Ovary (tissue), 9 donors: Measurements from ENCODE around the gene QSOX2. TPM values are rescaled to one million over a fixed set of nuclear protein-coding genes. Genes with fewer than 3 reads are reported as not detected.

ENCODE experiments used
- DNase-seq, 5 donors: peaks; one replicate each; pipeline ENCODE4 v3.0.0-alpha.2; 2019 to 2020
- H3K27ac ChIP-seq, 2 donors: fragments of 200-600 bp; one replicate each; pipeline versions ENCODE4 v1.5.1 to v1.8.0; 2019 to 2022
- H3K27me3 ChIP-seq: fragments of 200-600 bp; one replicate; pipeline ENCODE4 v1.8.0; 2022
- H3K36me3 ChIP-seq: fragments of 200-600 bp; sonication (generic); one replicate; pipeline ENCODE4 v1.5.1; 2019
- H3K4me1 ChIP-seq: one replicate; pipeline ENCODE4 v1.8.1; 2013; ENCODE audit warnings: mild to moderate bottlenecking, moderate library complexity; ENCODE audit not compliant: insufficient read depth
- H3K4me3 ChIP-seq: fragments of 200-600 bp; sonication (generic); one replicate; pipeline ENCODE4 v1.5.1; 2017
- H3K9me3 ChIP-seq, 2 donors: fragments of 200-600 bp in 1 of 2; sonication (generic) in 1 of 2; one replicate each; pipeline versions ENCODE4 v1.5.1 to v1.8.1; 2013 to 2019; ENCODE audit warnings: mild to moderate bottlenecking in 1 of 2, moderate library complexity in 1 of 2
- CTCF ChIP-seq, 3 donors: fragments of 450-650 bp in 2 of 3; fragments of 200-600 bp in 1 of 3; IDR thresholded peaks; one replicate each; pipeline versions ENCODE4 v1.5.1 to v1.8.0; 2016 to 2022; ENCODE audit warnings: antibody characterized with exemption in 3 of 3, mild to moderate bottlenecking in 1 of 3
- EP300 ChIP-seq: sonication (generic); formaldehyde crosslinking; IDR thresholded peaks from one replicate; pipeline ENCODE4 v1.6.1; 2017; ENCODE audit warnings: antibody characterized with exemption
- POLR2A ChIP-seq: fragments of 450-650 bp; IDR thresholded peaks from one replicate; pipeline ENCODE4 v1.6.1; 2017; ENCODE audit warnings: antibody characterized with exemption, mild to moderate bottlenecking, moderate library complexity
- WGBS, 3 donors: extraction: QIAGEN DNeasy Blood & Tissue Kit in 1 of 3; methylation state at CpG; one replicate each; pipeline versions ENCODE4 v1.1.5 to v1.1.7; 2013 to 2017; 5-methylcytosine and 5-hydroxymethylcytosine counted together
- intact Hi-C, 4 donors: fragments of 100-400 bp; cut with DNase I; formaldehyde crosslinking; loops; one replicate each; pipeline versions ENCODE4 v1.11.0 to v1.15.1; 2022 to 2023
- polyA plus RNA-seq, 2 donors: library from polyadenylated mRNA; stranded (reverse); fragments of 200-250 nt in 1 of 2; fragments of 350-450 nt in 1 of 2; fragmentation: Illumina TruSeq in 1 of 2; extraction: RNeasy Lipid Tissue Mini Kit (QIAGEN cat#74804) in 1 of 2; gene quantifications; one replicate each; pipeline ENCODE4 v1.2.3, GENCODE V29; 2013 to 2014
- total RNA-seq, 7 donors: library from RNA; depleted of rRNA in 2 of 7; stranded (reverse); fragments of >200 nt in 2 of 7; fragmentation: NEBNext Ultra II Directional in 3 of 7; extraction: Animal tissue kit (Norgen Biotek cat#: 25700) in 3 of 7; gene quantifications; one replicate each; pipeline versions ENCODE4 v1.1.0 to v1.2.4, GENCODE V29; 2016 to 2023
- donor health status: DM: no; HTN: no; CAD: no; lungs with moderate emphysema.
- donor health status: DM: no; HTN: no; CAD: no.
- donor health status: Bipolar disorder and iron deficiency.
- donor health status: DM: yes; HTN: yes; CAD: no.
- donor health status: DM: no; HTN: no; CAD: no.
- donor health status: DM: yes; HTN: yes; CAD: no.

Gene QSOX2
- total and polyA plus RNA-seq, 9 donors: 5.6 to 14.3 (median 7.8) TPM

GRCh38 chr9:136225748-136226679 lies 19.6 kb downstream of the QSOX2 start:
- peak in 2 of 5 donors; percentile 38 to 56 for DNase-seq
- TF ChIP-seq POLR2A (no peak), CTCF (IDR thresholded peaks at IDR 0.05) (peak in 2 of 3 donors; percentile 23 to 29), EP300 (no peak)
- 77 to 84% (median 82%) methylated on average over 30 of the region's 30 CpGs for WGBS, 3 donors
- Histone ChIP-seq H3K4me1 (peaks cover 4% of the 10 kb centered on the region), H3K27ac (no peak overlapping the region), H3K4me3 (no peak overlapping the region), H3K9me3 (no peaks in the 10 kb centered on the region), H3K36me3 (no peaks in the 10 kb centered on the region), H3K27me3 (no peaks in the 10 kb centered on the region)
- intact Hi-C loops: no loop called here

GRCh38 chr9:136225366-136225747 lies 20.3 kb downstream of the QSOX2 start:
- WGBS, 3 donors: 86 to 90% (median 86%) methylated on average over 19 of the region's 19 CpGs
- no peaks in the 10 kb centered on the region for H3K36me3 ChIP-seq
- H3K27ac ChIP-seq: no peak overlapping the region

GRCh38 chr9:136223871-136224640 lies 21.6 kb downstream of the QSOX2 start:
- TF ChIP-seq POLR2A: no peak
- TF ChIP-seq CTCF (IDR thresholded peaks at IDR 0.05): no peak
- TF ChIP-seq EP300: no peak
- Histone ChIP-seq H3K4me3 (no peak overlapping the region), H3K4me1 (peaks cover 2% of the 10 kb centered on the region), H3K27ac (no peak overlapping the region), H3K9me3 (no peaks in the 10 kb centered on the region), H3K36me3 (no peaks in the 10 kb centered on the region), H3K27me3 (no peaks in the 10 kb centered on the region)
- no peak for DNase-seq
- intact Hi-C loops: no loop called here
- WGBS, 3 donors: 93 to 96% (median 95%) methylated on average over 30 of the region's 30 CpGs

More at GRCh38 chr9:136225366-136225747, 20.3 kb downstream of the QSOX2 start:
- Histone ChIP-seq H3K4me1 (peaks cover 4% of the 10 kb centered on the region), H3K4me3 (no peak overlapping the region), H3K27me3 (no peaks in the 10 kb centered on the region), H3K9me3 (no peaks in the 10 kb centered on the region)
- intact Hi-C loops: no loop called here
- DNase-seq: no peak
- TF ChIP-seq CTCF (IDR thresholded peaks at IDR 0.05) (no peak), EP300 (no peak), POLR2A (no peak)

GRCh38 chr9:136222906-136223285 lies 22.7 kb downstream of the QSOX2 start:
- H3K4me1 ChIP-seq: no peaks in the 10 kb centered on the region
- 89 to 94% (median 93%) methylated on average over 13 of the region's 13 CpGs for WGBS, 3 donors
- DNase-seq: no peak
- no peak for TF ChIP-seq EP300
- TF ChIP-seq POLR2A: no peak
- no peak for TF ChIP-seq CTCF (IDR thresholded peaks at IDR 0.05)
- H3K36me3 ChIP-seq: no peaks in the 10 kb centered on the region
- H3K9me3 ChIP-seq: no peaks in the 10 kb centered on the region
- no peak overlapping the region for H3K4me3 ChIP-seq
- H3K27ac ChIP-seq: no peak overlapping the region
- intact Hi-C loops: no loop called here
- H3K27me3 ChIP-seq: no peaks in the 10 kb centered on the region
